ENCODE measurements around the gene MAGEB5. TPM values are rescaled to one million over a fixed set of nuclear protein-coding genes. Genes with fewer than 3 reads are reported as not detected.
"Not testable (repeated sequence)": the region's sequence is repeated elsewhere in the genome, so short reads cannot be mapped to it uniquely, and the experiment has no call there.

MAGEB5 gene
- total and polyA plus RNA-seq, 10 of the 15 experiments (the other 5 are each of a cell fraction or from before 2014, with no cell fraction given), result not detected

- TF ChIP-seq SMAD1 (IDR thresholded peaks at IDR 0.05; ENCODE audit: low read depth, partially characterized antibody), result no peak
Measured at GRCh38 chrX:26203561-26203960, 12.4 kb upstream of the MAGEB5 start (continued).

DNA sequence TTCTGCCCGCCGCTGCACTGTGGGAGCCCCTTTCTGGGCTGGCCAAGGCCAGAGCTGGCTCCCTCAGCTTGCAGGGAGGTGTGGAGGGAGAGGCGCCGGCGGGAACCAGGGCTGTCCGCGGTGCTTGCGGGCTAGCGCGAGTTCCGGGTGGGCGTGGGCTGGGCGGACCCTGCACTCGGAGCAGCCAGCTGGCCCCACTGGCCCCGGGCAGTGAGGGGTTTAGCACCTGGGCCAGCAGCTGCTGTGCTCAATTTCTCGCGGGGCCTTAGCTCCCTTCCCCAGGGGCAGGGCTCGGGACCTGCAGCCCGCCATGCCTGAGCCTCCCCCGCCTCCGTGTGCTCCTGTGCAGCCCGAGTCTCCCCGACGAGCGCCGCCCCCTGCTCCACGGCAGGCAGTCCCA, 11.3 kb upstream of the MAGEB5 start:
- BruUV-seq (replicated peaks); RAD21 ChIA-PET (ENCODE audit: unreplicated experiment); SMC1A ChIA-PET (ENCODE audit: uncharacterized antibody, unreplicated experiment); in situ Hi-C loops (cut with MboI); H3K4me3 ChIP-seq; POLR2A ChIA-PET; H3K27me3 ChIP-seq (replicated peaks in 1 of 2; ENCODE audit: control insufficient read depth in 2 of 2, insufficient read depth in 2 of 2, low read length in 1 of 2); H3K9ac ChIP-seq (ENCODE audit: control insufficient read depth, insufficient read depth, low read length); DNase-seq (ENCODE audit: low read depth, low spot score); H3K36me3 ChIP-seq (ENCODE audit: control insufficient read depth in 2 of 2, insufficient read depth in 2 of 2, low read length in 1 of 2); CTCF ChIA-PET; H4K20me1 ChIP-seq (ENCODE audit: control insufficient read depth, insufficient read depth); FAIRE-seq; intact Hi-C loops (cut with micrococcal nuclease; ENCODE audit: unreplicated experiment); H3K4me2 ChIP-seq (ENCODE audit: control insufficient read depth, insufficient read depth); H3K79me2 ChIP-seq (ENCODE audit: control insufficient read depth, insufficient read depth, low read length); H3K9me3 ChIP-seq (replicated peaks; ENCODE audit: control insufficient read depth, insufficient read depth, low read length); H3K4me1 ChIP-seq (ENCODE audit: control insufficient read depth, insufficient read depth, low read length); H2AFZ ChIP-seq (ENCODE audit: control insufficient read depth, low read depth, low read length); H3K27ac ChIP-seq (ENCODE audit: control insufficient read depth, insufficient read depth); ATAC-seq: not testable (repeated sequence)
- WGBS (ENCODE audit: insufficient coverage, insufficient replicate concordance, low lambda C conversion rate, missing lambda C conversion rate), result 47% methylated on average over 14 of the region's 27 CpGs

DNA sequence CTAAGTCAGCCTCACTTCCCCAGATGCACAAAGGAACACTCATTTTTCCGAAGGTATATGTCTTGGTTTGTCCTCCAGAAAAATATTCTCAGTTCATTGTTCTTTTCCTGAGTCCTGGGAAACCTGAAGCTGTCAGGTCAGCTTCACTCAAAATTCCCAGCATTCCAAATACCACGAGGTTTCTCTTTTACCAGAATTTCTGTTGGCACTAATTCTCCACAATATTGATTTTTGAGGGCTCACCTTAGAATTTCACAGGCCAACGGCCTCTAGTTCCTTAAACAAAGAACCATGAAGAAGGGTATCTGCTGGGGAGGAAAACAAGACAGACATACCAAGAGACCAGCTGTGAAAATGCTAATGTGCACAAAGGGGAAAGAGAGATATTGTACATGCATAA, 8.0 kb upstream of the MAGEB5 start:
- SMC1A ChIA-PET (ENCODE audit: uncharacterized antibody, unreplicated experiment), result no interaction called here
- BruUV-seq (replicated peaks), result no TSS peak

More for the DNA sequence above, 8.0 kb upstream of the MAGEB5 start:
- WGBS (ENCODE audit: insufficient coverage, insufficient replicate concordance, low lambda C conversion rate, missing lambda C conversion rate), result 0% methylated on average over 3 of the region's 3 CpGs
- no peak overlapping the region for H2AFZ ChIP-seq (ENCODE audit: control insufficient read depth, low read depth, low read length)
- ChIA-PET POLR2A (no interaction called here), CTCF (no interaction called here), RAD21 (ENCODE audit: unreplicated experiment) (no interaction called here)
- no peaks in the 10 kb centered on the region for H3K36me3 ChIP-seq (ENCODE audit: control insufficient read depth in 2 of 2, insufficient read depth in 2 of 2, low read length in 1 of 2)
- intact Hi-C loops (cut with micrococcal nuclease; ENCODE audit: unreplicated experiment), result no loop called here
- H3K27me3 ChIP-seq (replicated peaks in 1 of 2; ENCODE audit: control insufficient read depth in 2 of 2, insufficient read depth in 2 of 2, low read length in 1 of 2), result no peaks in the 10 kb centered on the region
- H3K79me2 ChIP-seq (ENCODE audit: control insufficient read depth, insufficient read depth, low read length), result no peaks in the 10 kb centered on the region
- no peak overlapping the region for H3K4me3 ChIP-seq
- H3K27ac ChIP-seq (ENCODE audit: control insufficient read depth, insufficient read depth), result no peak overlapping the region
- no peaks in the 10 kb centered on the region for H3K9me3 ChIP-seq (replicated peaks; ENCODE audit: control insufficient read depth, insufficient read depth, low read length)
- FAIRE-seq (no peak), ATAC-seq (no peak), DNase-seq (ENCODE audit: low read depth, low spot score) (no peak)
- H4K20me1 ChIP-seq (ENCODE audit: control insufficient read depth, insufficient read depth), result no peaks in the 10 kb centered on the region
- TF ChIP-seq NFXL1 (IDR thresholded peaks at IDR 0.05; ENCODE audit: borderline replicate concordance) (no peak), SPI1 (IDR thresholded peaks at IDR 0.05; ENCODE audit: borderline replicate concordance, insufficient read depth, low read depth, low read length) (no peak), BMI1 (IDR thresholded peaks at IDR 0.05; ENCODE audit: borderline replicate concordance) (no peak)
- H3K4me2 ChIP-seq (ENCODE audit: control insufficient read depth, insufficient read depth), result no peak overlapping the region
- in situ Hi-C loops (cut with MboI), result no loop called here
- no peak overlapping the region for H3K9ac ChIP-seq (ENCODE audit: control insufficient read depth, insufficient read depth, low read length)
- H3K4me1 ChIP-seq (ENCODE audit: control insufficient read depth, insufficient read depth, low read length), result no peaks in the 10 kb centered on the region
